ENCODE results near the gene FCRLA. TPM values are rescaled to one million over a fixed set of nuclear protein-coding genes. Genes with fewer than 3 reads are reported as not detected.
A peak's percentile ranks its signal among the peaks of the same experiment; 100 is the strongest.
"Not testable (repeated sequence)": the region's sequence is repeated elsewhere in the genome, so short reads cannot be mapped to it uniquely, and the experiment has no call there.

Gene FCRLA
- total and polyA plus RNA-seq, 3 experiments from 2014 or later = not detected

- H3K36me3 Mint-ChIP-seq; H3K9me3 ChIP-seq (ENCODE audit: low read length); H3K36me3 ChIP-seq (ENCODE audit: insufficient read depth, low read length); POLR2A ChIA-PET; H3K27ac ChIP-seq (ENCODE audit: low read depth, low read length); H3K9me3 Mint-ChIP-seq; H3K4me1 Mint-ChIP-seq; H3K27ac Mint-ChIP-seq; H3K4me3 ChIP-seq (ENCODE audit: low read length); H3K4me3 Mint-ChIP-seq; H3K27me3 Mint-ChIP-seq; CTCF ChIA-PET; DNase-seq; H3K4me1 ChIP-seq (ENCODE audit: insufficient read depth, low read length); H3K27me3 ChIP-seq (ENCODE audit: insufficient read depth, low read length, poor library complexity, severe bottlenecking): not testable (repeated sequence)
These were observed 33.6 kb upstream of the FCRLA start for GRCh38 chr1:161673437-161673836.

- H3K27me3 ChIP-seq (ENCODE audit: insufficient read depth, low read length, poor library complexity, severe bottlenecking); H3K4me1 Mint-ChIP-seq; CTCF ChIA-PET; H3K27me3 Mint-ChIP-seq; H3K9me3 Mint-ChIP-seq; H3K36me3 ChIP-seq (ENCODE audit: insufficient read depth, low read length); H3K4me1 ChIP-seq (ENCODE audit: insufficient read depth, low read length); DNase-seq; H3K4me3 Mint-ChIP-seq; H3K36me3 Mint-ChIP-seq; POLR2A ChIA-PET; H3K27ac Mint-ChIP-seq; H3K9me3 ChIP-seq (ENCODE audit: low read length); H3K4me3 ChIP-seq (ENCODE audit: low read length); H3K27ac ChIP-seq (ENCODE audit: low read depth, low read length): not testable (repeated sequence)
These were observed 32.6 kb upstream of the FCRLA start for GRCh38 chr1:161674447-161674846.

- H3K27ac ChIP-seq (ENCODE audit: low read depth, low read length); H3K9me3 ChIP-seq (ENCODE audit: low read length); H3K4me1 Mint-ChIP-seq; H3K36me3 Mint-ChIP-seq; CTCF ChIA-PET; H3K36me3 ChIP-seq (ENCODE audit: insufficient read depth, low read length); H3K9me3 Mint-ChIP-seq; H3K27me3 Mint-ChIP-seq; H3K4me3 ChIP-seq (ENCODE audit: low read length); DNase-seq; H3K4me3 Mint-ChIP-seq; H3K27me3 ChIP-seq (ENCODE audit: insufficient read depth, low read length, poor library complexity, severe bottlenecking); POLR2A ChIA-PET; H3K27ac Mint-ChIP-seq; H3K4me1 ChIP-seq (ENCODE audit: insufficient read depth, low read length): not testable (repeated sequence)
These were observed 32.1 kb upstream of the FCRLA start for GRCh38 chr1:161674908-161675307.

- H3K9me3 Mint-ChIP-seq = no peaks in the 10 kb centered on the region
- Histone ChIP-seq H3K36me3 (ENCODE audit: insufficient read depth, low read length) (no peaks in the 10 kb centered on the region), H3K27me3 (ENCODE audit: insufficient read depth, low read length, poor library complexity, severe bottlenecking) (no peaks in the 10 kb centered on the region), H3K4me1 (ENCODE audit: insufficient read depth, low read length) (no peaks in the 10 kb centered on the region), H3K9me3 (ENCODE audit: low read length) (no peaks in the 10 kb centered on the region), H3K4me3 (ENCODE audit: low read length) (no peak overlapping the region), H3K27ac (ENCODE audit: low read depth, low read length) (no peak overlapping the region)
- H3K36me3 Mint-ChIP-seq = no peaks in the 10 kb centered on the region
- H3K4me3 Mint-ChIP-seq = no peak overlapping the region
- ChIA-PET CTCF (no interaction called here), POLR2A (no interaction called here)
- H3K27me3 Mint-ChIP-seq = no peaks in the 10 kb centered on the region
- DNase-seq = no peak
- H3K4me1 Mint-ChIP-seq = no peaks in the 10 kb centered on the region
- no peak overlapping the region for H3K27ac Mint-ChIP-seq
These were observed 30.6 kb upstream of the FCRLA start for GRCh38 chr1:161676441-161676840.

DNA sequence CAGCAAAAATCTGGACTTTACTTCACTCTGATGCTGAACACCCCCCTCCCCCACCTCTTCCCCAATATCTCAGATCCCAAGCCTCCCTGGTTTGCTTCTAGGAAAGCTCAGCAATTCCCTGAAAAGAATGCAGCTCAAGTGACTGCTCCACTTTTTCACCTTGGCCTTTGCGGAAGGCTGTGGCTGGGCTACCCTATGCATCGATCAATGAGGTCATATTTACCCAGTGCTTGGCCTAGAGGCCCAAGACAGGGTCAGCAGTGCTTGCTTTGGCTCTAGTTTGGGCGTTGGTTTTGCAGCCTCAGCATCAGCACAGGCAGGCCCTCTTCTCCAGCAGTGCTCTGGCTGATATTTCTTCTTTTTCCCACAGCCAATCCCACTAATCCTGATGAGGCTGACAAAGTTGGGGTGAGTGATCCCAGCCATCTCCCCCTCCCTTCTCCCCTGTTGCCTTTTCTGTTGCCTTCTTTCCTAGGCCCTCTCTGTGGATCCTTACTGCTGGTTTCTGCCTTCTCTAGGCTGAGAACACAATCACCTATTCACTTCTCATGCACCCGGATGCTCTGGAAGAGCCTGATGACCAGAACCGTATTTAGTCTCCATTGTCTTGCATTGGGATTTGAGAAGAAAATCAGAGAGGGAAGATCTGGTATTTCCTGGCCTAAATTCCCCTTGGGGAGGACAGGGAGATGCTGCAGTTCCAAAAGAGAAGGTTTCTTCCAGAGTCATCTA lies 29.9 kb upstream of the FCRLA start:
- DNase-seq = no peak
- Mint-ChIP-seq H3K4me3 (no peak overlapping the region), H3K9me3 (no peaks in the 10 kb centered on the region), H3K27me3 (no peaks in the 10 kb centered on the region), H3K4me1 (no peaks in the 10 kb centered on the region), H3K36me3 (no peaks in the 10 kb centered on the region), H3K27ac (peak overlapping the region in 2 of 8 donors; percentile 28 to 96)
- Histone ChIP-seq H3K9me3 (ENCODE audit: low read length) (no peaks in the 10 kb centered on the region), H3K27ac (ENCODE audit: low read depth, low read length) (no peak overlapping the region), H3K4me3 (ENCODE audit: low read length) (no peak overlapping the region), H3K4me1 (ENCODE audit: insufficient read depth, low read length) (no peaks in the 10 kb centered on the region), H3K36me3 (ENCODE audit: insufficient read depth, low read length) (no peaks in the 10 kb centered on the region), H3K27me3 (ENCODE audit: insufficient read depth, low read length, poor library complexity, severe bottlenecking) (no peaks in the 10 kb centered on the region)
- POLR2A ChIA-PET = no interaction called here
- CTCF ChIA-PET = no interaction called here

GRCh38 chr1:161678500-161678899 lies 28.5 kb upstream of the FCRLA start:
- Mint-ChIP-seq H3K4me1 (no peaks in the 10 kb centered on the region), H3K4me3 (no peak overlapping the region), H3K27me3 (no peaks in the 10 kb centered on the region), H3K36me3 (no peaks in the 10 kb centered on the region), H3K9me3 (no peaks in the 10 kb centered on the region), H3K27ac (no peak overlapping the region)
- H3K4me3 ChIP-seq (ENCODE audit: low read length) = no peak overlapping the region
- ChIA-PET CTCF (no interaction called here), POLR2A (no interaction called here)
- H3K27ac ChIP-seq (ENCODE audit: low read depth, low read length) = no peak overlapping the region
- H3K9me3 ChIP-seq (ENCODE audit: low read length) = no peaks in the 10 kb centered on the region
- no peaks in the 10 kb centered on the region for H3K36me3 ChIP-seq (ENCODE audit: insufficient read depth, low read length)
- no peaks in the 10 kb centered on the region for H3K27me3 ChIP-seq (ENCODE audit: insufficient read depth, low read length, poor library complexity, severe bottlenecking)
- H3K4me1 ChIP-seq (ENCODE audit: insufficient read depth, low read length) = no peaks in the 10 kb centered on the region
- no peak for DNase-seq

GRCh38 chr1:161681879-161682278 lies 25.1 kb upstream of the FCRLA start:
- Histone ChIP-seq H3K4me1 (ENCODE audit: insufficient read depth, low read length) (no peaks in the 10 kb centered on the region), H3K4me3 (ENCODE audit: low read length) (no peak overlapping the region), H3K27ac (ENCODE audit: low read depth, low read length) (no peak overlapping the region), H3K9me3 (ENCODE audit: low read length) (no peaks in the 10 kb centered on the region), H3K27me3 (ENCODE audit: insufficient read depth, low read length, poor library complexity, severe bottlenecking) (no peaks in the 10 kb centered on the region), H3K36me3 (ENCODE audit: insufficient read depth, low read length) (no peaks in the 10 kb centered on the region)
- ChIA-PET CTCF (no interaction called here), POLR2A (no interaction called here)
- Mint-ChIP-seq H3K4me3 (no peak overlapping the region), H3K27me3 (peaks cover 2 to 4% of the 10 kb centered on the region in 2 donors), H3K36me3 (no peaks in the 10 kb centered on the region), H3K27ac (no peak overlapping the region), H3K9me3 (no peaks in the 10 kb centered on the region), H3K4me1 (no peaks in the 10 kb centered on the region)
- DNase-seq = no peak

DNA sequence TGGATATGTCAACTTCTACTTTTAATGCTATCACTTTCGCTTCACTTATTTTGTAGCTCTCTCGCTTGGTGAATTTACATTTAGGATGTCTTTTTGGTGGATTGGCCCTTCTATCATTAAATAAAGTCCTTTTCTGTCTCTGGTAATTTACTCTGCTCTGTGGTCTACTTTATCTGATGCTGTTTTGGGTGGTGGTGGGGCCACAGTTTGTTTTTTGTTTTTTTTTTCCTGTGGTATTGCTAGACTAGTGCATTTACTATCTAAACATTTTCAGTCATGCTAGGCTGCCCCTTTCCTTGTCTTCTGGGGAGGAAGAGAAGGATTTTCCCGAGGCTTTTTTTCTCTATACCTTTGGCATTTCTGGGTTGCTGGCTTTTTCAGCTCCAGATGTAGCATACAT lies 18.1 kb upstream of the FCRLA start:
- H3K4me1 Mint-ChIP-seq = no peaks in the 10 kb centered on the region
- peak overlapping the region; percentile 12 for H3K27ac ChIP-seq (ENCODE audit: low read depth, low read length)
- no peak overlapping the region for H3K27ac Mint-ChIP-seq
- no peaks in the 10 kb centered on the region for H3K36me3 ChIP-seq (ENCODE audit: insufficient read depth, low read length)
- ChIA-PET CTCF (no interaction called here), POLR2A (interaction anchor here (0.6 kb wide), 1 partner anchor 62 kb away, joined by 3 read pairs; no protein-coding TSS in a partner anchor)
- no peak overlapping the region for H3K4me3 Mint-ChIP-seq
- no peak for DNase-seq
- no peaks in the 10 kb centered on the region for H3K4me1 ChIP-seq (ENCODE audit: insufficient read depth, low read length)
- no peaks in the 10 kb centered on the region for H3K27me3 ChIP-seq (ENCODE audit: insufficient read depth, low read length, poor library complexity, severe bottlenecking)
- H3K27me3 Mint-ChIP-seq = peaks cover 10 to 25% of the 10 kb centered on the region in 2 donors
- no peak overlapping the region for H3K4me3 ChIP-seq (ENCODE audit: low read length)
- H3K36me3 Mint-ChIP-seq = no peaks in the 10 kb centered on the region
- H3K9me3 ChIP-seq (ENCODE audit: low read length) = no peaks in the 10 kb centered on the region
- no peaks in the 10 kb centered on the region for H3K9me3 Mint-ChIP-seq

DNA sequence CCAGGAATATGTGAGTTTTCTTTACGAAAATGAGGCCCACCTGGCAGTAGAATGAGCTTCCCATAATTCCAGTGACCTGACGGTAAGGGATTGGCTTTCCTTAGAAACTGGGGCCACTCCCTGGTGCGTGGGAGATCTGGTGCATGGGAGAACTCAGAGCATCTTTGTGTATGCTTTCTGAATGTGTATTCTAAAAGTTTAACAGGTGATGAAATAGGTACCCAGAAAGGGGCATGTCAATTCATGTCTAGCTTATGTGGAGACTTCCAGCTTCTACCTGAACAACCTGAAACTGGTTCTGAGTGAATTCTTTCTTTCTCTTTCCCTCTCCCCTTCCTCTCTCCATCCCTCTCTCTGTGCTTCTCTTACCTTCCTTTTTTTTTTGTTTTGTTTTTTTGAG lies 15.2 kb upstream of the FCRLA start:
- Histone ChIP-seq H3K4me1 (ENCODE audit: insufficient read depth, low read length) (no peaks in the 10 kb centered on the region), H3K4me3 (ENCODE audit: low read length) (no peak overlapping the region), H3K27me3 (ENCODE audit: insufficient read depth, low read length, poor library complexity, severe bottlenecking) (no peaks in the 10 kb centered on the region), H3K9me3 (ENCODE audit: low read length) (no peaks in the 10 kb centered on the region), H3K27ac (ENCODE audit: low read depth, low read length) (no peak overlapping the region), H3K36me3 (ENCODE audit: insufficient read depth, low read length) (no peaks in the 10 kb centered on the region)
- Mint-ChIP-seq H3K9me3 (peaks cover 0 to 9% (median 2%) of the 10 kb centered on the region in 5 donors), H3K4me3 (no peak overlapping the region), H3K36me3 (peaks cover 0 to 15% (median 5%) of the 10 kb centered on the region in 3 donors), H3K4me1 (no peaks in the 10 kb centered on the region), H3K27ac (no peak overlapping the region), H3K27me3 (peaks cover 24 to 44% of the 10 kb centered on the region in 2 donors)
- DNase-seq = no peak
- ChIA-PET POLR2A (no interaction called here), CTCF (no interaction called here)
